MM.1S (cell line): ENCODE results near the gene STK32C.

Experiments used
- EZH2 ChIP-seq: fragments of 300-600 bp; sonication (generic); optimal IDR thresholded peaks from 2 replicates; pipeline ENCODE3; 2017; ENCODE audit warnings: low read depth, mild to moderate bottlenecking, antibody characterized with exemption, low read length, mixed read lengths
- TF ChIP-seq, protein P1 (sequence below): fragments of 300-600 bp; sonication (generic); IDR thresholded peaks from 2 replicates; pipeline ENCODE4 v1.5.1; 2016; ENCODE audit warnings: antibody characterized with exemption, low read length, mixed read lengths

DNA sequence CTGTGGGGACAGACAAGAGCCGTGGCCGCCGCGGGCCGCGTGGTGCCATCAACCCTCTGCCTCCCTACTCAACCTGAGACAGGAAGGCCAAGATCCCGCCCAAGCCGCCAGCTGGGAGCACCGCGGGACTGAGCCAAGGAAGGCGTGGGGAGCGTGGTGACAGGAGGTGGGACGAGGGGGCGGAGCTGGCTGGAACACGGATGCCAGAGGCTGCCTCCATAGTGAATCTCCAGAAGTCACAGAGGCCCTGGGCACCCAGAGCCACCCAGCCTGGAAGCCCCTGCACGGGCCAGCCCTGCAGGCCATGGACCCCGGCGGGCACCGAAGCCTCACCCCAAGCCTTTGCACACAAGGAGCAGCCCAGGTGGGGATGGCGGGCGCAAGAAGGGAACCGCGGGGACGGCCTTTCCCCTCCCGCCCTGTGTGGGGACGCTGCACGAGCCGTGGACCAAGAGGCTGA is 139.1 kb downstream of the STK32C start:
- TF ChIP-seq, protein P1, sequence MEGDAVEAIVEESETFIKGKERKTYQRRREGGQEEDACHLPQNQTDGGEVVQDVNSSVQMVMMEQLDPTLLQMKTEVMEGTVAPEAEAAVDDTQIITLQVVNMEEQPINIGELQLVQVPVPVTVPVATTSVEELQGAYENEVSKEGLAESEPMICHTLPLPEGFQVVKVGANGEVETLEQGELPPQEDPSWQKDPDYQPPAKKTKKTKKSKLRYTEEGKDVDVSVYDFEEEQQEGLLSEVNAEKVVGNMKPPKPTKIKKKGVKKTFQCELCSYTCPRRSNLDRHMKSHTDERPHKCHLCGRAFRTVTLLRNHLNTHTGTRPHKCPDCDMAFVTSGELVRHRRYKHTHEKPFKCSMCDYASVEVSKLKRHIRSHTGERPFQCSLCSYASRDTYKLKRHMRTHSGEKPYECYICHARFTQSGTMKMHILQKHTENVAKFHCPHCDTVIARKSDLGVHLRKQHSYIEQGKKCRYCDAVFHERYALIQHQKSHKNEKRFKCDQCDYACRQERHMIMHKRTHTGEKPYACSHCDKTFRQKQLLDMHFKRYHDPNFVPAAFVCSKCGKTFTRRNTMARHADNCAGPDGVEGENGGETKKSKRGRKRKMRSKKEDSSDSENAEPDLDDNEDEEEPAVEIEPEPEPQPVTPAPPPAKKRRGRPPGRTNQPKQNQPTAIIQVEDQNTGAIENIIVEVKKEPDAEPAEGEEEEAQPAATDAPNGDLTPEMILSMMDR: no peak
- TF ChIP-seq EZH2: no peak
